HG02588 (cell line): ENCODE results near the gene NCOA3.
"Not testable (repeated sequence)": the region's sequence is repeated elsewhere in the genome, so short reads cannot be mapped to it uniquely, and the experiment has no call there.

Source experiments
- ATAC-seq: cut with Tn5 transposase; IDR thresholded peaks from one replicate; pipeline ENCODE4 v1.9.1; 2021; ENCODE audit warnings: mild to moderate bottlenecking, moderate library complexity; ENCODE audit not compliant: unreplicated experiment

The NCOA3 gene

DNA sequence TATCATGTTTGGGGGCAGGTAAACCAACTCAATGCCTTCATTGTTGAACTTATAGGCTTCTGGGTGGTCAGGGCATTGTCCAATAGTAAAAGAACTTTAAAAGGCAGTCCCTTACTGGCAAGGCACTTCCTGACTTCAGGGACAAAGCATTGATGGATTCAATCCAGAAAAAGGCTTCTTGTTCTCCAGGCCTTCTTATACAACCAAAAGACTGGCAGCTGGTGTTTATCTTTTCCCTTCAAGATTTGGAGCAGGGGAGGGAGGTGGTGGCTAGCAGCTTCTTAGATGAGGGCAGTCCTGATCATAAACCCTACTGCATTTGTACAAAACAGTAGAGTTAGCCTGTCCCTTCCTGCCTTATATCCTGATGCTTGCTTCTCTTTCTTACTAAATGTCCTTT, 57.5 kb downstream of the NCOA3 start:
- ATAC-seq: no peak

GRCh38 chr20:47561180-47561579, 59.5 kb downstream of the NCOA3 start:
- ATAC-seq: no peak

DNA sequence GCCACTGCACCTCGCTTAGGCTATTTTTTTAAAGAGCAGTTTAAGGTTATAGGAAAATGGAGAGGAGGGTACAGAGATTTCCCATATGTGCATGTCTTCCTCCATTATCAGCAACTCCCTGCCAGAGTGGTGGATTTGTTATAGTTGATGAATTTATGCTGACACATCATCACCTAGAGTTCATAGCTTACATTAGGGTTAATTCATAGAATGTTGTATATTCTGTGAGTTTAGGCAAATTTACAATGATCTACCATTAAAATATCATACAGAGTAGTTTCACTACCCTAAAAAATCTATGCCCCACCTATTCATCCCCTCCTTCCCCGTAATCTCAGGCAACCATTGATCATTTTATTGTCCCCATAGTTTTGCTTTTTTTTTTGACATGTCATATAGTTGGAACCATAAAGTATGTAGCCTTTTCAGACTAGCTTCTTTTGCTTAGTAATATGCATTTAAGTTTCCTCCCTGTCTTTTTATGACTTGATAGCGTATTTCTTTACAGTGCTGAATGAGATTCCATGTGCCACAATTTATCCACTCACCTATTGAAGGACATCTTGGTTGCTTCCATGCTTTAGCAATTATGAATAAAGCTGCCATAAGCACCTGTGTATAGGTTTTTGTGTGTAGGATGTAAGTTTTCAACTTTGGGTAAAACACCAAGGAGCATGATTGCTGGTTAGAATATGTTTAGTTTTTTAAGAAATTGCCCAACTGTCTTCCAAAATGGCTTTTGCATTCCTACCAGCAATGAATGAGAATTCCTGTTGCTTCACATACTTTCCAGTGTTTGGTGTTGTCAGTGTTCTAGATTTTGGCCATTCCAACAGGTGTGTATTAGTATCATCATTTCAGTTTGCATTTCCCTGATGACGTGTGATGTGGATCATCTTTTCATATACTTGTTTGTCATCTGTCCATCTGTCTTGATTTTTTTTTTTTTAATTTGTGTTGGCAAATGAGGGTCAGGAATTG, 60.2 kb downstream of the NCOA3 start:
- no peak for ATAC-seq

GRCh38 chr20:47566269-47566668, 64.6 kb downstream of the NCOA3 start:
- ATAC-seq: no peak

- ATAC-seq: no peak
These were observed 66.3 kb downstream of the NCOA3 start for GRCh38 chr20:47568019-47568418.

GRCh38 chr20:47568837-47569410, 67.2 kb downstream of the NCOA3 start:
- ATAC-seq: no peak

DNA sequence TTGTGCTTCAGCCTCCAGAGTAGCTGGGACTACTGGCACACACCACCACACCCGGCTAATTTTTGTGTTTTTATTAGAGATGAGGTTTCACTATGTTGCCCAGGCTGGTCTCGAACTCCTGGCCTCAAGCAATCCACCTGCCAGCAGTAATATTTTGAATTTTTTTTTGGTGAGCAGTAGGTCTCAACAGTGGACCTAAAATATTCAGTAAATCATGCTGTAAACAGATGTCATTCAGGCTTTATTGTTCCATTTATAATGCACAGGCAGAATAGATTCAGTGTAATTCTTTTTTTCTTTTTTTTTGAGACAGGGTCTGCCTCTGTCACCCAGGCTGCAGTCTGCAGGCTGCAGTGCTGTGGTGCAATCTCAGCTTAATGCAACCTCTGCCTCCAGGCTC, 69.7 kb downstream of the NCOA3 start:
- no peak for ATAC-seq

- no peak for ATAC-seq
These were observed 70.5 kb downstream of the NCOA3 start for GRCh38 chr20:47572105-47572729.

DNA sequence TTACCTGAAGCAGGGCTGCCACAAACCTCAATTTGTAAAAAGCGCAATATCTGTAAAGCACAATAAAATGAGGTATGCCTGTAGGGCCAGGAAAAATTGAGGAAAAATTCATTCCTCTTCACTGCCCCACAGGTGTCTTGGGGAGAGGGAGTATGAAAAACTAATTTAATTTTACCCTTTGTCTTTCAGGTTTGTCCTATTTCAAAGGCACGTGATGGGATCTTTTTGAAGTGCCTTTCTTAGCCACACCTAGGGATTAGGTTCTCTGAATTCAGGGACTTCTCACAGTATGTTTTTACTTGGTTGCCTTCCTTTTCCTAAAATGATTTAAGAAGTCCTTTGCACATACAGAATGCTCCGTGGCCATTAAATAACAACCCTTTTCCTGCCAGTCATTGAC, 71.9 kb downstream of the NCOA3 start:
- ATAC-seq: no peak

GRCh38 chr20:47574616-47575364, 73.1 kb downstream of the NCOA3 start:
- ATAC-seq: no peak

DNA sequence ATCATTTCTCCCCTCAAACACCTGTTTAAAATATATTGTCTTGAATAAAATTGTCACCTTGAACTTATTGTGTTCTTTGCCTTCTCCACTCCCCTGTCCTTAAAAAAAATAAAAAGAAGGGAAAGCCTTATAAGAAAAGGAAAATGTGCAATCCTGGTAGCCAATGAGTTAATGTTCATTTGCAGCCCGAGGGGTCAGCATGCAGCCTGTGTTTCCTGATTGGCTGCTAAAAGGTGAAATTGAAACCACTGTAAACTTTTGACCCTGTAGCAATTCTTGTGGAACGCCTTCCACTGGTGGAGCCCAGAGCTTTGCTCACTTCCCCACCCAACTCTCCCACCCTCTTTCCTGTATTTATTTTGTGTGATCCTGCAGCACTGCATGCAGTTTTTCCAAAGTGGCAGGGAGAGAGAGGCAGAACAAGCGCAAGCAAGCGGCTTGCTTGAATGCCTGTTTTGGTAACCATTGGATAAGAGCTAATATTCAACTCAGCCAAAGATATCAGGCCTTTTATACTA, 74.9 kb downstream of the NCOA3 start:
- peak; percentile 58 for ATAC-seq

GRCh38 chr20:47577314-47577713, 75.6 kb downstream of the NCOA3 start:
- ATAC-seq: no peak

DNA sequence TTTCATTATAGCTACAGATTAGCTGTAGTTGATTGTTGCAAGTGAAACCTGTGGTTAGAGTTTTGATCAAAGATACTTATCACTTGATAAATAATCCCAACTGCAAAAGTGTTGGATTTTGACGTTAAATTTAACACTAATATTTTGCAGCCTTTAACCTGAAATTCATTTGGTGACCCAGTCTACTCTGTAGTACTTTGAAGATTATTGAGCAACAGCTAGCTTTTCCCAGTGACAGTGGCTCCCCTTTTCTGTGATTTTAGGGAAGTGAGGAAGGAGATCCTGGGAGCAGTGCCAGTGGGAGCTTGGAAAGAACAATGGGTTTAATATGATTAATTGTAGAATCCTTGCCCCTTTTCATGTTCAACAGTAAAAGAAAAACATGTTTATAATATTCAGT, 76.9 kb downstream of the NCOA3 start:
- no peak for ATAC-seq

DNA sequence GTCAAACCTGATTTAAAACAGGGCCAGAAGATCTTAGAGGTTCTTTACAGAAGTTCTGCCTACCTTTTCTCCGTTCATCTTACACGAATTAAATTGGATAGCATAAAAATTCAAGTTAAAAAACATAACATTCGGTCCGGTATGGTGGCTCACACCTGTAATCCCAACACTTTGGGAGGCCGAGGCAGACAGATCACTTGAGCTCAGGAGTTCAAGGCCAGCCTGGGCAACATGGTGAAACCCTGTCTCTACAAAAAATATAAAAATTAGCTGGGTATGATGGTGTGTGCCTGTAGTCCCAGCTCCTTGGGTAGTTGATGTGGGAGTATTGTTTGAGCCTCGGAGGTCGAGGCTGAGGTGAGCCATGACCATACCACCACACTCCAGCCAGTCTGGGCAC, 79.0 kb downstream of the NCOA3 start:
- ATAC-seq: not testable (repeated sequence)

DNA sequence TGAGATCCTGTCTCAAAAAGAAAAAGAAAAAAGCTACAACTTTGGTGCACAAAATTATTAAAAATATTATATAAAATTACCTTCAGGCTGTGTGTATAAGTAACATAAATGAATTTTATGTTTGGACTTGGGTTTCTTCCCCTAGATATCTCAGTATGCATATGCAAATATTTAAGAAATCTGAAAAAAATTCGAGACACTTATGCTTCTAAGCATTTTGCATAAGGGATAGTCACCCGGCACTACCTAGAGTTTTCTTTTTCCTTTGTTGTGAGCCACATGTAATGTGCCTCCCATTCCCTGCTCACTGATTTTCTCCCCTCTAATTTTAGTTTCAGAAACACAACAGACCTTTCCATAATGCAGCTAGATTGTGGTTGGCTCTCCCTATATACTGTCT, 79.4 kb downstream of the NCOA3 start:
- no peak for ATAC-seq

GRCh38 chr20:47583551-47583950, 81.9 kb downstream of the NCOA3 start:
- ATAC-seq: no peak

GRCh38 chr20:47585087-47585747, 83.5 kb downstream of the NCOA3 start:
- ATAC-seq: no peak

DNA sequence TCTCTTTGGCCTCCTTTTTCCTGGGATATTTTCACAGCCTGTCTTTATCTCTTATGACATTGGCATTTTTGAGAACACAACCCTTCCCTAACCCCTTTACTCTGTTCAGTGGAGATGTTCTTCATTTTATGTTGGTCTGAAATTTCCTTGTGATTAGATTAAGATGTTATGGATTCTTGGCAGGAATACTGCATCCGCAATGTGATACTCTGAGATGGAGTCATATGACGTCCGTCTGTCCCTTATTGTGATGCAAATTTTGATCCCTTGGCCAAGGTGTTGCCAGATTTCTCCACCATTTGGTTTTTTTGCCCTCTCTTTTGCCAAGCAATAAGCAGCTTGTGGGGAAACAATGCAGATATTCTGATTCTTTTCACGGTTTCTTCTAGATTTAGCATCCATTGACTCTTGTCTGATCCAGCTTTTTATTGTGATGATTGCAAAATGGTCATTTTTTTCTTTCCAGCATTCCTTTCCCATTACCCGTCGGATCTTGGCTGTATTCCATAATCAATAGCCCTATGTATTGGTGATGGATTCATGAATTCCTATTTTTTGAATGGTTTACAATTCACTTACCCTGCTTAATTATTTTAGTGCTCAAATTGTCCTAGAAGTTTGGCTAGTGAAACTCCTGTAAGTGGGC, 85.1 kb downstream of the NCOA3 start:
- ATAC-seq: no peak

- no peak for ATAC-seq
These were observed 86.5 kb downstream of the NCOA3 start for GRCh38 chr20:47588158-47588557.

GRCh38 chr20:47591231-47591630, 89.5 kb downstream of the NCOA3 start:
- ATAC-seq: no peak
